ENCODE results near the gene CCL8.

DNA sequence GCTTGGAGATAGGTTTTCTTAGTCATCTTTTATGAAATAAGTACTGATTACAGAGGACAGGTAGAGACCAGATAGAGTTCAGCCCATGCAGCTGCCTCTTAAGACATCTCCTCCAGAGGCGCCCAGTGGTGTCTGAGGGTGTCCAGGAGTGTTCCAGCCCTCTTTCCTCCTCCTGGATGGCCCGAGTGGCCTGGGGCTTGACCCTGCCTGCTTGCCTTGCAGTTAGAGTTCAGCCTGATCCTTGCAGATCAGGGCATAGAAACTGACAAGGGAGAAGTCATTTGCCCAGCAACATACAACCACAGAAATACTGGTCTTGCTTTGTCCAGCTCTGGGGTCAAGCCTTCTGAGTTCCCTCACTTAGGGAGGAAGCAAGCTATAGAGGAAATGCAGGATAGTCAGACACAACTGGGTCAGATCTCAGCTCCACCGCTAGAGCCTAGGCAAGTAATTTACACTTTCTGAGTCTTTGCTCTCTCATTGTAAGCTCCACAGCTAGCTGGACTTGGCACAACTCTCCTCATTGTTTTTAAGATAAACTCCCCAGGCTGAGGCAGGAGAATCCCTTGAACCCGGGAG lies 47.4 kb downstream of the CCL8 start:
- TF ChIP-seq, protein P1, sequence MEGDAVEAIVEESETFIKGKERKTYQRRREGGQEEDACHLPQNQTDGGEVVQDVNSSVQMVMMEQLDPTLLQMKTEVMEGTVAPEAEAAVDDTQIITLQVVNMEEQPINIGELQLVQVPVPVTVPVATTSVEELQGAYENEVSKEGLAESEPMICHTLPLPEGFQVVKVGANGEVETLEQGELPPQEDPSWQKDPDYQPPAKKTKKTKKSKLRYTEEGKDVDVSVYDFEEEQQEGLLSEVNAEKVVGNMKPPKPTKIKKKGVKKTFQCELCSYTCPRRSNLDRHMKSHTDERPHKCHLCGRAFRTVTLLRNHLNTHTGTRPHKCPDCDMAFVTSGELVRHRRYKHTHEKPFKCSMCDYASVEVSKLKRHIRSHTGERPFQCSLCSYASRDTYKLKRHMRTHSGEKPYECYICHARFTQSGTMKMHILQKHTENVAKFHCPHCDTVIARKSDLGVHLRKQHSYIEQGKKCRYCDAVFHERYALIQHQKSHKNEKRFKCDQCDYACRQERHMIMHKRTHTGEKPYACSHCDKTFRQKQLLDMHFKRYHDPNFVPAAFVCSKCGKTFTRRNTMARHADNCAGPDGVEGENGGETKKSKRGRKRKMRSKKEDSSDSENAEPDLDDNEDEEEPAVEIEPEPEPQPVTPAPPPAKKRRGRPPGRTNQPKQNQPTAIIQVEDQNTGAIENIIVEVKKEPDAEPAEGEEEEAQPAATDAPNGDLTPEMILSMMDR (IDR thresholded peaks at IDR 0.05), result no peak
- no peak for TF ChIP-seq TEAD4 (IDR thresholded peaks at IDR 0.05; ENCODE audit: borderline replicate concordance, insufficient read depth)

Data from SK-N-SH (cell line).